Uterus (tissue), 2 donors: ENCODE measurements around the gene ILF3.
"Not testable (repeated sequence)": the region's sequence is repeated elsewhere in the genome, so short reads cannot be mapped to it uniquely, and the experiment has no call there.

Source experiments
- CTCF ChIP-seq, 4 experiments: fragments of 200-600 bp in 2 of 4; fragments of 450-650 bp in 2 of 4; sonication (generic) in 2 of 4; IDR thresholded peaks; one replicate each; pipeline ENCODE4 v1.5.1; 2016 to 2019; ENCODE audit warnings: antibody characterized with exemption in 4 of 4, mild to moderate bottlenecking in 2 of 4, moderate library complexity in 1 of 4
- POLR2A ChIP-seq, 2 donors: fragments of 450-650 bp; IDR thresholded peaks; one replicate each; pipeline ENCODE4 v1.6.1; 2016; ENCODE audit warnings: antibody characterized with exemption in 2 of 2, mild to moderate bottlenecking in 1 of 2, moderate library complexity in 1 of 2

- TF ChIP-seq CTCF, POLR2A (IDR thresholded peaks at IDR 0.05): not testable (repeated sequence)
Observed at GRCh38 chr19:10671922-10672321, 17.8 kb downstream of the ILF3 start.
